NCI-H2196 (cell line): ENCODE results near the gene HSFX3.
"Not testable (repeated sequence)": the region's sequence is repeated elsewhere in the genome, so short reads cannot be mapped to it uniquely, and the experiment has no call there.

ENCODE experiments used
- DNase-seq: peaks from one replicate; lab custom pipeline; 2025; ENCODE audit not compliant: unreplicated experiment; lab: John Stamatoyannopoulos, UW

The HSFX3 gene, protein sequence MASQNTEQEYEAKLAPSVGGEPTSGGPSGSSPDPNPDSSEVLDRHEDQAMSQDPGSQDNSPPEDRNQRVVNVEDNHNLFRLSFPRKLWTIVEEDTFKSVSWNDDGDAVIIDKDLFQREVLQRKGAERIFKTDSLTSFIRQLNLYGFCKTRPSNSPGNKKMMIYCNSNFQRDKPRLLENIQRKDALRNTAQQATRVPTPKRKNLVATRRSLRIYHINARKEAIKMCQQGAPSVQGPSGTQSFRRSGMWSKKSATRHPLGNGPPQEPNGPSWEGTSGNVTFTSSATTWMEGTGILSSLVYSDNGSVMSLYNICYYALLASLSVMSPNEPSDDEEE

DNA sequence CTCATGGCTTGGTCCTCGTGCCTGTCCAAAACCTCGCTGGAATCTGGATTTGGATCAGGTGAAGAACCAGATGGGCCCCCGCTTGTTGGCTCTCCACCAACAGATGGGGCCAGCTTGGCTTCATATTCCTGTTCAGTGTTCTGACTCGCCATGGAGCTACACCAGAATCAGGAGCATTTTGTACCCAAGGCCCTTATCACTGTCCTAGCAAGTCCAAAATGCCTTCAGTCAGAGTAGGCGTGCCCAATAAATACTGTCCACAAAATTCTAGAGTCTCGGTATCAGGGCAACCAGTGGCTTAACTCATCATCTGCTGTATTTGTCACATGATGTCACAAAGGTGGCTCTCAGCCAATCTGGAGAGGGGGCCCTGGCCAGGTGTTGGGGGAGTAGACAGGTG is at the start of gene HSFX3:
Gene HSFX3 (minus strand): TSS at position 224 of the 400 bp plus-strand sequence. CDS start 72 bp downstream, at position 152.
- DNase-seq = not testable (repeated sequence)

- not testable (repeated sequence) for DNase-seq
Measured at GRCh38 chrX:149598603-149599002, 48.9 kb upstream of the HSFX3 start.

GRCh38 chrX:149595943-149596342 is 46.2 kb upstream of the HSFX3 start:
- not testable (repeated sequence) for DNase-seq

DNA sequence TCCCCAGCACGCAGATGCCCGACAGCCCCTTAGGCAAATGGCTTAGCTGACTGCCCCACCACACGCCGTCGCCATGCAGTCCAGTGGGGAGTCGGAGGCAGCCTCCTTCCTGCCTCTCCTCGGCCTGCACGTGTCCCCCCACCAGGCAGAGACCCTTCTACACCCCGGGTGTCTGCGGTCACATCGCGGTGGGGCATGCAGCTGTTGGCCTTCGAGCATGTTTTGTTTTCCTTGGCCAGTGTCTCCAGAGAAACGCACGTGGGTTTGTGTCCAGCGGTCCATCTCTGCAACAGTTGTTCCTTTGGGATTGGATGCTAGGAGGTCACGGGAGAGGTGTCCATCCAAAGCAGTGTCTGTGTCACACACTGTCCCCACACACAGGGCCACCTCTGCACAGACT is 45.5 kb upstream of the HSFX3 start, which contains the start of gene HSFX2:
Gene HSFX2 (minus strand): TSS at position 101 of the 400 bp plus-strand sequence. CDS start 614 bp downstream, outside the sequence.
- DNase-seq = not testable (repeated sequence)

- not testable (repeated sequence) for DNase-seq
Measured at GRCh38 chrX:149590993-149591392, 41.3 kb upstream of the HSFX3 start.

- DNase-seq = not testable (repeated sequence)
Measured at GRCh38 chrX:149587359-149587758, 37.6 kb upstream of the HSFX3 start, which contains the start of gene MAGEA9B. Gene MAGEA9B, minus strand, starts transcription at chrX:149587459. Its CDS starts 4,280 bp downstream, at chrX:149583179.

DNA sequence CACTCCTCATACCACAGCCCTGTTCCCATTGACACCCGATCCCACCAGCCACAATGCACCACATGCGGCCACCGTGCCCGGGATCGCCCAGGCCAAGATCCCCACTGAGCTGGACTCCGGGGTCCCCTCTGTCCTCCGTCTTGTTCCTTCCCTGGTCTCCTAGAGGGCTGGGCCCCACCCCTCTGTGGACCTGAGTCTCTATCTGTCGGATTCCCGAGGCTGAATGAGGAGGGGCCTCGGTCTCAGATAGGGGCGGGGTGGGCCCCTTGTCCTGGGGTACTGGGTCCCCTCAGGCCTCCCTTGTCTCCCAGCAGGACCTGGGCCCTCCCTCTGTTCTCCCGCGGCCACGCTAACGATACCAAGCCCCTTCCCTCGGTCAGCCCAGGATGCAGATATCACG is 35.9 kb upstream of the HSFX3 start:
- not testable (repeated sequence) for DNase-seq

DNA sequence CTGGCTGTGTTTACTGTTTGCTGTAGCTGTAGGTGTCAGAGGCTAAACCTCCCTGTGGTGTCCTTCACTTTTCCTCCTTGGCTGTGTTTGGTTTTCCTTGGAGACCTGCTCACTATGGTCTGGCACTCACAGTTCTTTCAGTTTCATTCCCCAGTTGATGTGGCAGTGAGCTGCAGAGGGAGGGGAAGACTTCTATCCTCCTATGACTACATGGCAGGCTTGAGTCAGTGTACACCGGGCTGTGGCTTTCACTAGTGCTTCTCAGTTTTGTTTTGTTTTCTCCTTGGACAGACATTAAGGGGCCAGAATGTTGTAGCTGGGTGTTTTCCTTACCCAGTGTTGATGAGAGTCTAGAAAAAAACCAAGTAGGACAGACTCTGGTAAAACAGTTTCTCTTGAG is 23.7 kb upstream of the HSFX3 start:
- DNase-seq = not testable (repeated sequence)

- DNase-seq = no peak
Measured at GRCh38 chrX:149572743-149573142, 23.0 kb upstream of the HSFX3 start.

DNA sequence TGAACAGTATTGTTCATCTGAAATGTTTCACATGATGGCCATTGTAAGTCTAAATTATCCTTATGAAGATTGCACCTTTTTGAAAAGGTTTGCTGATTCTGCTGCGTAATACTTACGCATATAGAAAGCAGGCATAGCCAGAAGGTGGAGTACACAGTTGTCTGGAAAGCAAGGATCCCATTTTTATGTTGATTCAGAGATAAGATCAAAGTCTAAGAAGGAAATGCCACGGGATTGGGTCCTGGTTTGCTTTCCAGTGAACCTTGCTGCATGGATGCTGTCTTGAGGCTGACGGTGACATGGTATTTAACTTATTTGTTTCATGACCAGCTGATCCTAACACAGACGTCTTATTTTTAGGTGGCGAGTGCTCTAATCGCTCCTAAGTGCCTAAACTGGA is 22.0 kb upstream of the HSFX3 start:
- no peak for DNase-seq

DNA sequence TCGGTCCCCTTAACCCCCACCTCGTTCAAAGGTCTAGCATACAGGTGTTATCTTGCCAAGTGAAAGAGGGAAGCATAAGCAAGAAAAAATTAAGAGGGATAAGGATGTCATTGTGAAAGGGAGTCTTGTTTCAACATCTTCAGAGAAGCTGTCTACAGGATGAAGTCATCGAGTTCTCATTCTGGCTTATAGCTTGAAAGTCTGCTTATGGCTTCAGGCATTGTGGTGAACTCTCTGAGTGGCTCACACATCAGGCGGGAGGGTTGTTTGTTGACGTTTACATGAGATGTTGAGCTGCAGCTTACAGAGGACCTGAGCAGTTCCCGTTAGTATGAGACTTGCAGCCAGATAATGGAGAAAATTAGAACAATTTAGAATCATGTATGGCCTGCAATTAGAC is 20.9 kb upstream of the HSFX3 start:
- no peak for DNase-seq

DNA sequence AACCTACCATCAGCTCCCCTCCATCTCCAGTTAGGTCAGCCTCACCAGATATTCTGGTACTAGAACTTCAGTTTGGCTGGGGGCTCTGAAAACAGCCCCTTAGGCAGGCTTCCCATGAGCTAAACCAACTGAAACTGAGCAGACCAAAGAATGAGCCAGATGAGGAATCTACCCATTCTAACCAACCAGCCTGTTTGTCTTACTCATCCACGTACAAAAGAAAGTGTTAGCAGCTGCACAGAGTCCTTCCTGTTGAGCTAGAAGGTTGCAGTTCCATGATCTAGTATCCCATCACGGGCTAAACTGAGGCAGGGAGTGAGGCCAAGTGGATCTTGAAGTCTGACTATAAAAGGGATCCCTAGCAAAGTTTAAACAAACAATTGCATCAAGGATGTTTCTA is 20.0 kb upstream of the HSFX3 start:
- DNase-seq = no peak

GRCh38 chrX:149568701-149569296 is 19.1 kb upstream of the HSFX3 start:
- no peak for DNase-seq

- no peak for DNase-seq
Measured at GRCh38 chrX:149567621-149568417, 18.1 kb upstream of the HSFX3 start.

DNA sequence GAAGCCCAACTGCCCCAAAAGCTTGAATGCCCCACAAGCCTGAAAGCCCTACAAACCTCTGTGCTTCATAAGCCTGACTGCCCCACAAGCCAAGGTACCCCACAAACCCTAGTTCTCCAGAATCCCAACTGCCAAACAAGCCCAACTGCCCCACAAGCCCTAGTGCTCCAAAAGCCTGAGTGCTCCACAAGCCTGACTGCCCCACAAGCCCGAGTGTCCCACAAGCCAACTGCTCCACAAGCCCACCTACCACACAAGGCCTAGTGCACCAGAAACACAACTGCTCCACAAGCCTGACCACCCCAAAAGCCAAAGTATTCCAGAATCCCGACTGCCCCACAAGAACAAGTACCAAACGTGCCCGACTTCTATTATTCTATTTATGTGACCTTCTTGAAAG is 13.6 kb upstream of the HSFX3 start:
- no peak for DNase-seq

- DNase-seq = not testable (repeated sequence)
Measured at GRCh38 chrX:149555251-149555650, 5.5 kb upstream of the HSFX3 start.

DNA sequence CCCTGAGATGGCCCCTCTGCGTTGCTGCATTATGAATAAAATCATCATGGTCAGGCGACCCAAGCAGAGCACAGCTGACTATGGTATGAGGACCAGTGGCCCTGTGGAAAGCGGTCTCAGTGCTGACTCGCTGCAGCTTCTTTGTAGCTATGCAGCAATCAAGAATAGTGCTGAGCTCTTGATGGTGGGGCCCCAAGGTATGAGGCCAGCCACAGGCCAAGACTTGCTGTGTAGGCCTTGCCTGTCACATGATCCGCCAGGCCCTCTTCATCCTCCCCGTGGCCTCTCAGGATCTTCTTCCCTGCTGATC is 2.2 kb upstream of the HSFX3 start:
- not testable (repeated sequence) for DNase-seq

DNA sequence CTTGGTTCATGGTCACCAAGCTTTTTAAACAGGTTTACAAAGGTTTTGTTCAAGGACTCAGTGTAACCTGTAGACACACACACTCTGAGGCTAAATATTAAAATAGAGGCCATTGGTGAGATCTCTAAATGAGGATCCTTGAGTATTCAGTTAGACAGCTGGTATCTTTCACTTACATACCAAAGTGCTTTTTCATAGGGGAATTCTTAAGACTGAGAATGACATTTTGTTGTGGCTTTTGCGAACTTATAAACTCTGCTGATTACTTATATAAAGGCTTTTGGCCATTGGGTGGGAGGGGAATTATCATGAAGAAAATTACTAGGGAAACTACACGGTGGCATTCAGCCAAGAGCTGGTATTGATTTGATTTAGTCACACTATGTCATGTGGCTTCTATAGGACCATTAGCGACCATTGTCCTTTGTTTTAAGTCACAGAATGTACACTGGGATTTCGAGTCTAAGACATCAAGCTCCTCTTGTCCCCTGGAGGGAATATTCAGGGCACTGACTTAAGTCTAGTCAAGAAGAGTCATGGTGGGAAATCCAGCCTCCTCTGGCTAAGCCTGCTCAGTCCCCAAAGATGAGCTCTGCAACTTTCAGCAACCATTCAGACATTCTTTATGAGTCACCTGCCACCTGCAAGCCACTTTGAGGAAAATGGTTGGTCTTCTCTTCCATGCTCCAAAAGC is 1.7 kb upstream of the HSFX3 start:
- DNase-seq = not testable (repeated sequence)

GRCh38 chrX:149550454-149550853 is 730 bp upstream of the HSFX3 start:
- not testable (repeated sequence) for DNase-seq

- not testable (repeated sequence) for DNase-seq
Measured at GRCh38 chrX:149547782-149548181, 1.9 kb downstream of the HSFX3 start.

DNA sequence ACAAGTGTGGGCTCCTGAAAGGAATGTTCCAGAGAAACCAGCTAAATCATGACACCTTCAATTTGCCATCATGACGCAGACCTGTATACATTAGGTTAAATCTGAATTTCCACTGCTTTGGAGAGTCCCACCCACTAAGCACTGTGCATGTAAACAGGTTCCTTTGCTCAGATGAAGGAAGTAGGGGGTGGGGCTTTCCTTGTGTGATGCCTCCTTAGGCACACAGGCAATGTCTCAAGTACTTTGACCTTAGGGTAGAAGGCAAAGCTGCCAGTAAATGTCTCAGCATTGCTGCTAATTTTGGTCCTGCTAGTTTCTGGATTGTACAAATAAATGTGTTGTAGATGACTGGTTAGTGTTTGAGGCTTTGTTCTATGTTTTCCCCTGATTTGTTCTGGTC is 2.8 kb downstream of the HSFX3 start:
- DNase-seq = not testable (repeated sequence)
